HEK293T (cell line): Measurements from ENCODE around the gene TEAD1.

ENCODE experiments used
- CTBP1 ChIP-seq: fragments of 450-650 bp; IDR thresholded peaks from 2 replicates; pipeline ENCODE4 v1.6.1; 2016; ENCODE audit warnings: borderline replicate concordance
- FOXA1 ChIP-seq: fragments of 450-650 bp; IDR thresholded peaks from 2 replicates; pipeline ENCODE4 v1.6.1; 2016; ENCODE audit warnings: mild to moderate bottlenecking
- L3MBTL2 ChIP-seq: fragments of 450-650 bp; conservative IDR thresholded peaks from 2 replicates; pipeline ENCODE4 v1.6.1; 2016; ENCODE audit warnings: mild to moderate bottlenecking
- LEF1 ChIP-seq: fragments of 450-650 bp; IDR thresholded peaks from 2 replicates; pipeline ENCODE4 v1.6.1; 2017; ENCODE audit warnings: mild to moderate bottlenecking, borderline replicate concordance
- SP1 ChIP-seq: fragments of 450-650 bp; IDR thresholded peaks from 2 replicates; pipeline ENCODE4 v1.6.1; 2017
- SUZ12 ChIP-seq: fragments of 450-650 bp; IDR thresholded peaks from 2 replicates; pipeline ENCODE4 v1.6.1; 2016; ENCODE audit warnings: mild to moderate bottlenecking
- ZNF384 ChIP-seq: fragments of 450-650 bp; IDR thresholded peaks from 2 replicates; pipeline ENCODE4 v1.6.1; 2016
- TF ChIP-seq, protein P1 (sequence below): fragments of 450-650 bp; IDR thresholded peaks from 2 replicates; pipeline ENCODE4 v1.6.1; 2016

DNA sequence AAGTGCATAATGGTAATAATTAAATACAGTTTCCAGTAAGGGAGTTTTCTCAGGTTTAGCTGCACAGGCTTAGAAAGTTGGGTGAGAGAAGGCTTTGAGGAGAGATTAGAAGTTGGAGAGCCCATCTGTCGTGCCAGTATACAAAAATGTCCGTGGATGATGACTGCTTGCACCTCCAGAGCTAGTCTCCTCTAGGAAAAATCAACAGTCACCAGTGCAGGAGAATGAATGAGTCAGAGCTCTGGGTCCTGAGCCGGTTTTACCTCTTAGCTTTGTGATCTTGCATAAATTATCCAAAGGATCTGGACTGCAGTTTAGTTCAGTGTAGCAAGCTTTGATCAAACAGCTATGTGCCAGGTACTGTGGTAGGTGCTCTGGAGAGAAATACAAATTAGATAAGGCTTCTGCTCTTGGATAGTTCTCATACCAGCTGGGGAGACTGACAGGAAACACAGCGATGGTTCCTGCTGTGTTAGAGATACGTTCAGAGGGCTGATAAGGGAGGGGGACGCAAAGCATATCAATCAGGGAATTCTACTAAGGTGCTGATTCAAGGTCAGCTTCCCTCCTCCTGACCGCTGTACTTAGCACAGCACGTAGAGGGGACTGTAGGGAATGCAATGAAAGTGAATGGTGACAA is 125.9 kb downstream of the TEAD1 start:
- TF ChIP-seq SP1 (no peak), SUZ12 (no peak), L3MBTL2 (no peak), LEF1 (no peak), CTBP1 (no peak), ZNF384 (no peak), FOXA1 (no peak)
- TF ChIP-seq, protein P1, sequence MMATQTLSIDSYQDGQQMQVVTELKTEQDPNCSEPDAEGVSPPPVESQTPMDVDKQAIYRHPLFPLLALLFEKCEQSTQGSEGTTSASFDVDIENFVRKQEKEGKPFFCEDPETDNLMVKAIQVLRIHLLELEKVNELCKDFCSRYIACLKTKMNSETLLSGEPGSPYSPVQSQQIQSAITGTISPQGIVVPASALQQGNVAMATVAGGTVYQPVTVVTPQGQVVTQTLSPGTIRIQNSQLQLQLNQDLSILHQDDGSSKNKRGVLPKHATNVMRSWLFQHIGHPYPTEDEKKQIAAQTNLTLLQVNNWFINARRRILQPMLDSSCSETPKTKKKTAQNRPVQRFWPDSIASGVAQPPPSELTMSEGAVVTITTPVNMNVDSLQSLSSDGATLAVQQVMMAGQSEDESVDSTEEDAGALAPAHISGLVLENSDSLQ: peak; percentile 22; the same call in 1 of the 2 replicates
